ENCODE results near the gene HRG.
"Not testable (repeated sequence)": the region's sequence is repeated elsewhere in the genome, so short reads cannot be mapped to it uniquely, and the experiment has no call there.

The HRG gene

DNA sequence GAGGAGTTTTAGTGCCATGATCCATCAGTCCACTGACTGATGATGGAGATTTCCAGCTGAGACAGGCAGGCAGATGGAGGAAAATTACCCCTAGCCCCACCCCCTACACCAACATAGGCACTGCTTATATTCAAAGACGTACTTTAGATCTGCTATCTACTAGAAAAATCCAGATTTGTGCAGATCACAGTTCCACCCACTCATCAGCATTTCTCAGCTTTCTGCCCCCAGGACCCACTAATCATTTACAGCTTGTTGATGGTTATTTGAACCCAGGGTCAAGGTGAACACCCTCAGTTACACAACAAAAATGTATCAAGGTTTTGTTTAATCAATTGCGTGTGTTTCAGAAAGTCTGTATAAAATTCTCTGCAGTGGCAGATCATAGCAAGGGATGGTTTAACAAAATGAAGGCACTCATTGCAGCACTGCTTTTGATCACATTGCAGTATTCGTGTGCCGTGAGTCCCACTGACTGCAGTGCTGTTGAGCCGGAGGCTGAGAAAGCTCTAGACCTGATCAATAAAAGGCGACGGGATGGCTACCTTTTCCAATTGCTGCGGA, at the start of gene HRG:
Gene HRG (plus strand): TSS at position 390 of the 564 bp plus-strand sequence. CDS start 18 bp downstream, at position 408.
- DNase-seq, result no peak

- no peak for DNase-seq
These were observed 49.6 kb upstream of the HRG start for GRCh38 chr3:186616299-186616617.

GRCh38 chr3:186617036-186617946, 48.5 kb upstream of the HRG start:
- DNase-seq, result peak; percentile 31

- no peak for DNase-seq
These were observed 47.4 kb upstream of the HRG start for GRCh38 chr3:186618318-186618938.

DNA sequence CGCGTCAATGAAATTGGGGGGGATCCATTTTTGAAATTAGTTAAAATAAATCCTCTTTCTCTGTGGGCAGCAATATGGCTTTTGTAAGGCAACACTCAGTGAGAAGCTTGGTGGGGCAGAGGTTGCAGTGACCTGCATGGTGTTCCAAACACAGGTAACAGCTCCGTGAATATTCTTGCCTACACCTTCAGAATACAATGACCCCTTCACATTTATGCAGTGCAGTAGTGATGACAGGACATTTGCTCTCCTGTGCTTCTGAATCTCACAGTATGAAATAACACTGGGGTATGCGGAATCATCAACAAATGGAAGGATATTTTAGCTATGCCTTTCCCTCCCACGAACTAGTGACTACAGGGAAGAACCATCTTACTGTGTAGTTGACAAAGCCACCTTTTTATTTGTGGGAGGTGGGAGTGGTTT, 46.0 kb upstream of the HRG start:
- DNase-seq, result no peak

GRCh38 chr3:186620213-186621092, 45.4 kb upstream of the HRG start:
- DNase-seq, result no peak

DNA sequence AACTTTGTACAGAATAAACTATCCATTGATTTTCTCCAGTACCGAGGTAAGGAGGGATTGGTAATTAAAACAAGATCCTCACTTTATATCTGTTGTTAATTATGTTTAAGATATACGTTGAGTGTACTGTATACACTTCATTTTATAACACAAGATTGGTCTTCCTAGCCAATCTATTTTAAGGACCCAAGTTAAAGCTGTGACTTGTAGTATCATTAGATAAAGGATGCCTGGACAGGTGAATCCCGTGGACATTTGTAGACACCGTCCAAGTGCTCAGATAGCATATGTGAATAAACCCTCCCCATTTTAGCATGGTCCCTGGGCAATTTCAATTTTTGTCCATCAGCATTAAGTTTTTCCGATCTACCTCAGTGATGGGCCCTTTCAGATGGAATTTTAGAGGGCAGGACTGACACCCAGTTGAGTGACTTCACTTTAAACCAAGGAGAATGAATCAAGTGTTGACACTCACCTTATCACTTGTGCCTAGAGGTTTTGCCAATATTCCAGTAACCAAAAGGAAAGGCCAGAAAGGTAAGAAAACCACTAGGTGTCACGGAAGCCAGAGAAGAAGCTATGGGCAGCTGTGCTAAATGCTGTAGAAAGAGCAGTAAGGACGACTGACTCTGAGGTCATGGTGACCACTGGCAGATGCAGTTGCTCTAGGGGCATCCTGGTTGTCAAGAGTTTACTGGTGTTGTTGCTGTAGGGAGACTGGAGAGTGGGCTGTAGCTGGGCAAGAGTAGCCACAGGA, 43.7 kb upstream of the HRG start:
- DNase-seq, result no peak

- no peak for DNase-seq
These were observed 43.0 kb upstream of the HRG start for GRCh38 chr3:186622651-186623310.

GRCh38 chr3:186624598-186624997, 41.2 kb upstream of the HRG start:
- DNase-seq, result no peak

GRCh38 chr3:186625600-186626042, 40.2 kb upstream of the HRG start:
- no peak for DNase-seq

DNA sequence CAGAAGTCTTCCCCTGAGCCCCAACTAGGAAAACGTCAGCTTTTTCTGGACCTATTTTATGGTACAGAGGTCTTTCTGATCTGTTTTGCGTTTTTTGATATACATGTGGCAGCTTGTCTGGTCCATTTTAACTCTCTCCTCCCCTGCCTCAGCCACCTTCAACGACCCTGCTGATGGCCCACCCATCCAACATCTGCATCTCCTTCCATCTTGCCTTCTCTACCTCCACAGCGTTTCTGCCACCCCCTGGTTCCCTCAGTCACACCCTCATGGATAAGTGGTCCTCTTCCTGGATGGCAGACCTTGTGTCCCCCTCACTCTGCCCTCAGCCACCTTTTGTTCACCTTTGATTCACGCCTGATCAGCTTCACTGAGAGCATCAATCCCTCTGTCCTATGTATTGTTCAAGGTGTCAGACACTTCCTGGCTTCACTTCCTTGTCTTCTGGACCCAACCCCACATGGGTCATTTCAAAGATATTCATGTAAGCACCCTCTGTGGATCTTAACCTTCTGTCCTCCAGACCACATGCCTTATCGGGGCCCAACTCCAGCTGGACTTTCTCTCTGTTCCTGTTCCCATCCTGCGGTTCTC, 39.5 kb upstream of the HRG start:
- DNase-seq, result no peak

DNA sequence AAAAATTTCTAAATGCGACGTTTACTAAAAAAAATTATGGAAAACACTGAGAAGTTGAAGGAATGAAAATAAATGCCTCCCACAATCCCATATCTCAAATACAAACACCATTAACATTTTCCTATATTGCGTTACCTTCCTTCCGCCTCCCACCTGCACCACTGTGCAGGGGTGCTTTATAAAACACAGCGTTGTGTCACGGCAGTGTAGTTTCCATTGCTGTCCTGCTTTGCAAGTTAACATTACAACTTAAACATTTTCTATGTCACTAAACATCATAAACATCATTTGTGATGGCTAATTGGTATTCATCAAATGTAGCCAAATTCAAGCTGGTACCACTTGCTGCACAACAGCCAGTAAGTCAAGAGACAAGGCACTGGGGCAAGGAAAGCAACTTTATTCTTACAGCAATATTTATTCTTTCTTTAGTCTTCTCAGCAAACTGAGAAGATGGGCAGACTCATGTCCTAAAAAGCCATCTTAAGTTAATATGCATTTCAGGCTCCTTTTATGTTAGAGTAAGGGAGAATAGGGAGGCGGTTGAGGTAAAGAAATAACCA, 37.9 kb upstream of the HRG start:
- no peak for DNase-seq

GRCh38 chr3:186628756-186629155, 37.1 kb upstream of the HRG start:
- DNase-seq, result no peak

DNA sequence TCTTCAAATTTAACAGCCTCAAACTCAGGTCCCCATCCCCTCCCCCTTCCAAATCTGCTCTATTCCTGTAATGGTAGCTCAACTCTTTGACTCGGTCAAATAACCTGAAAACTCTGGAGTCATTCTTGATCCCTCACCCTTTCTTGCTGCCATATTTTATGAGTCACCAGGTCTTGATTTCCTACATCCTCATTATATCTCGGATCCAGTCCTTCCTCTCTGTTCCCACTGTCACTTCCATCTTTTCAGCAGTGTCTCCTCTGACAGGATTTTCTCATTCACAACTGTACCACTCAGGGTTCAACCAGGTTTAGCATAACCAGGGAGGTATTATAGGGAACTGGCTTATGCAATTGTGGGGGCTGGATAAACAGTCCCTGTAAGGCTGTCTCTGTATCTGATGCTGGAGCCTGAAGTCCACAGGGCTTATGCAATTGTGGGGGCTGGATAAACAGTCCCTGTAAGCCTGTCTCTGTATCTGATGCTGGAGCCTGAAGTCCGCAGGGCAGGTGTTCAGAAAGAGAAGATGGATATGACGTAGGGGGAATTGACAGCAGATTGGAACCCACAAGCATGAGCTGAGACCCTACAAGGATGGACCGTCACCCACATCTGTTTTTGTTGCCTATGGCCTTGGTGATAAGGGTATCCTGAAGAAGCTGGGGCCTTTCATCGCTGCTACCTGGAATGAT, 34.7 kb upstream of the HRG start:
- no peak for DNase-seq

GRCh38 chr3:186633481-186633880, 32.3 kb upstream of the HRG start:
- DNase-seq, result no peak

- DNase-seq, result not testable (repeated sequence)
These were observed 31.6 kb upstream of the HRG start for GRCh38 chr3:186634207-186634606.

DNA sequence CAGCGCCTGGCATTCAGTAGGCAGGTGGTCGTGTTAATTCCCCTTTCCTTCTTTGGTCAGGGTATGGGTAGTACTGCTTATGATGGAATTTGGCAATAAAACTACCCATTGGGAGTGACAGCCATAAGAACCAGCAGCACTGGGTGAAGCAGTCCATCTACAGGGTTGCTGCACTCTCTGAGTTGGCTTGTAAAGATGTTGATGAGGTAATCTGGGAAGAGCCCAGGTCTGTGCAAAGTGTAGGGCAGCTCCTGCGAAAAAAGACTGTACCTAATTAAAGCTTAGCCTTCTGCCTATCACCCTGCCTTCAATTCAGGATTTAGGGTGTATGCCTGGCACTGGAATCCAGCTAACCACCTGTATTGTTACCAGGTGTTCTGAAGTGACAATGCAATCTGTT, 30.3 kb upstream of the HRG start:
- no peak for DNase-seq

DNA sequence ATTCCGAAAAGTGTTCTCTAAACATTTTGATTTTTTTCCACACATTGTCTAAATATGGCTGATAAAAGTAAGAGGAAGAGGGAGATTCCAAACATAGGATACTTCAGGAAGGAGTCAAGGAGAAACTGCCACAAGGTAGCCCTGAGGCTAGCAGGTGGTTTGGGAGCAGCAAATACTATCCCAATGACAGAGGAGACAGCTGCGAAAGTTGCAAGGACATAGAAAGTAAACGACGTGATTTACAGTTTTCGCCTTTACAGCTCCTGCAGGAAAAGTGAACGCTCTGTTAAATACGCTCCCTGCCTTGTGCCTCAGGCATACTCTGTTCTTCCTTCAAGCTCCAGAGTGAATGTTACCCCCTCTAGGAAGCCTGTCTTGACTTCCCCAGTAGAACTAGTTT, 29.3 kb upstream of the HRG start:
- no peak for DNase-seq

GRCh38 chr3:186637686-186638085, 28.1 kb upstream of the HRG start:
- no peak for DNase-seq

- no peak for DNase-seq
These were observed 27.6 kb upstream of the HRG start for GRCh38 chr3:186638259-186638658.

Measured in NCI-H748 treated with DMSO at 0.1 percent for 48 hours (cell line).